UCSD-AML1 (cell line): ENCODE results near the gene LUZP2.
"Not testable (repeated sequence)": the region's sequence is repeated elsewhere in the genome, so short reads cannot be mapped to it uniquely, and the experiment has no call there.

ENCODE experiments used
- DNase-seq: peaks from one replicate; lab custom pipeline; 2025; ENCODE audit not compliant: unreplicated experiment; lab: John Stamatoyannopoulos, UW

The LUZP2 gene

DNA sequence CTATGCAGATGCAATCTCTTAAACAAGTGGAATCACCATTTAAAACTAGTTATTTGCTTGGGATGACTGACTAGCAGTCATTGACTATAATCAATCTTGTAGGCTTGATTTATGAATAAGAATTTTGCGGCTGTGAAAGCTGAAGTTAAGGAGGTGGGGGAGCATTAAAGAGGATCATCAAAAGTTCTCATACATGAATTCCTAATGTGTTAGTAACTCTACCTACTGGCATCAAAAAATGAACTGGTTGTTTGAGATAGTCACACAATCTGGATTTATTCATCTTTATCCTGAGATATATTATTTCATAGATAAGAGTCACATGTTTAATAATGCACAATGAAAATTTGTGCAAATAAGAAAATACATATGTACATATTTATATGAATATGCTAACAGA lies 393.6 kb downstream of the LUZP2 start:
- no peak for DNase-seq

DNA sequence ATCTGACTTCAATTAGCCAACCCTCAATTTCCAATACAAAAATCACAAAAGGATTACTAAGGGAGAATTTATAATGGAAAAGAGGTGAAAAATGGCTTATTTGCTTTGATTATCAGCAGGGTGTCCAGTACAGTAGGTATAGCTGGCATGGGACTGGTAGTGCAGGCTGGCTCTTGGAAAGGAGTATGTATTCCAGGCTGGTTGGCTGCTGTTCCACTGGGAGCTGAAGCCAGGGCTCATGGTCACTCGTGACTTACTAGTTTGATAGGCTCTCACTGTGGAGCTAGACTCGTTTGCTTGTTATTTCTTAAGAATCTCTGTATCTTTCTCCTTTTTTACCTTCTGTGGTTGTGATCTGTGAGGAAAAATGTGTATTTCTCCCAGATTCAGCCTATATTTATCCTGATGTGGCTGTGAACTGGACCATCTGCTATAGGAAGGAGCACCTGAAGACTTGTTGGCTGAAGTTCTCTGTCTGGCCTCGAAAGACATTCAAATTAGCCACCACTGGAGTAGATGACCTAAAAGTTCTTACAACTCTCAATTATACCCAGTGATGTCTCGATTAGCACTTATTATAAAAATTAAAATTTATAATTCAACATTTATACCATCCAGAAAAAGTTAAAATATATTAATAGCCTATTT lies 395.1 kb downstream of the LUZP2 start:
- DNase-seq, result not testable (repeated sequence)

DNA sequence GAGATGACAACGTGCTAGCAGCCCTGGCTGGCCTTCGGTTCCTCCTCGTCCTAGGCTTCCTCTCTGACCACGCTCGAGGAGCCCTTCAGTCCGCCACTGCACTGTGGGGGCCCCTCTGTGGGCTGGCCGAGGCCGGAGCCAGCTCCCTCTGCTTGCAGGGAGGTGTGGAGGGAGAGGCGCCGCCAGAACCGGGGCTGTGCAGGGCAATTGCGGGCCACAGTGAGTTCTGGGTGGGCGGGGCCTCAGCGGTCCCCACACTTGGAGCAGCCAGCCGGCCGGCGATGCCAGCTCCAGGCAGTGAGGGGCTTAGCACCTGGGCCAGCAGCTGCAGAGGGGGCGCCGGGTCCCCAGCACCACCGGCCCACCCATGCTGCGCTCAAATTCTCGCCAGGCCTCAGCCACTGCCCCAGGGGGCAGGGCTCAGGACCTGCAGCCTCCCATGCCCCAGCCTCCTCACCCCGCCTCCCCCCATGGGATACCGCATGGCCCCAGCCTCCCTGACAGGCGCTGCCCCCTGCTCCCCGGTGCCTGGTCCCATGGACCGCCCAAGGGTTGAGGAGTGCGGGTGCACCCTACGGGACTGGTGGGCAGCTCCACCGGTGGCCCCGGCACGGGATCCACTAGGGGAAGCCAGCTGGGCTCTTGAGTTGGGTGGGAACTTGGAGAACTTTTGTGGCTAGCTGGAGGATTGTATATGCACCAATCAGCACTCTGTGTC lies 399.4 kb downstream of the LUZP2 start:
- DNase-seq, result no peak

GRCh38 chr11:24900514-24900913 lies 403.7 kb downstream of the LUZP2 start:
- DNase-seq, result no peak

GRCh38 chr11:24900960-24901549 lies 404.2 kb downstream of the LUZP2 start:
- DNase-seq, result no peak

GRCh38 chr11:24903555-24903954 lies 406.7 kb downstream of the LUZP2 start:
- no peak for DNase-seq

GRCh38 chr11:24925091-24925490 lies 428.2 kb downstream of the LUZP2 start:
- no peak for DNase-seq

DNA sequence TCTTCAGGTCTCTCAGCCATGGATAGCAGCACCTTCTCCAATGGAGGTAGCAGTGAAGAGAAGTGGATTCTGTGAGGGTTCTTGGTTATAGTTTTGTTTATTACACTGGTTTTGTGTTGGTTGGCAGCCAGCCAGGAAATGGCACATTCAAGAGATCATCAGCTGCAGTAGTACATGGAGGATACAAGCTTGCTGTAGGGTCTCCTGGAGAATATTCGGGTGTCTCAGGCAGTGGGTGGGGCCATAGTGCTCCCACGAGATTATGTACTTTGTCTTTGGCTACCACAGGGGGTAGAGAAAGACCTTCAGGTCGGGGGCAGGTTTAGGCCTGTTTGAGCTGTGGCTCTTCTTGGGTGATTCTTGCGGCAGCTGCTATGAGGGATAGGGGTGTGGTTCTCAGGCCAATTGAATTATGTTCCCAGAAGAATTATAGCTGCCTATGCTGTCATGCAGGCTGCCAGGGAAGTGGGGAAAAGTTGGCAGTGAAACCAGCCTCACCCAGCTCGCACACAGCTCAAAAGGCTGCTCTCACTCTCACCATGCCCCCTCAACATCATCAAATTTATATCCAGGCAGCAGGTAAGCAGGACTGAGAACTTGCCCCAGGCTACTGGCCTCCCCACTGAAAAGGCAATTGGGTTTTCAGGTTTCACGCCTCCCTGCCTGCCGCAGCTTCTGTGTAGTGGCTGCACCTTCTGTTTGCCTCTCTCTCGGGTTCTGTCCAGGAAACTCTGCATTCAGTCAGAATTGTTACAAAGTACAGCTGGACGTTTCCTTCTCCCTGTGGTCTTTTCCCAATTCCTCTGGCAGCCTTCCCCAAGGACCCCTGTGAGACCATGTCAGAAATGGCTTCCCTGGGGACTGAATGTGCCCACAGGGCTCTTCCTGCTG lies 435.5 kb downstream of the LUZP2 start:
- no peak for DNase-seq

- no peak for DNase-seq
Observed at GRCh38 chr11:24934733-24935439, 438.0 kb downstream of the LUZP2 start.

GRCh38 chr11:24944891-24945290 lies 448.0 kb downstream of the LUZP2 start:
- no peak for DNase-seq

DNA sequence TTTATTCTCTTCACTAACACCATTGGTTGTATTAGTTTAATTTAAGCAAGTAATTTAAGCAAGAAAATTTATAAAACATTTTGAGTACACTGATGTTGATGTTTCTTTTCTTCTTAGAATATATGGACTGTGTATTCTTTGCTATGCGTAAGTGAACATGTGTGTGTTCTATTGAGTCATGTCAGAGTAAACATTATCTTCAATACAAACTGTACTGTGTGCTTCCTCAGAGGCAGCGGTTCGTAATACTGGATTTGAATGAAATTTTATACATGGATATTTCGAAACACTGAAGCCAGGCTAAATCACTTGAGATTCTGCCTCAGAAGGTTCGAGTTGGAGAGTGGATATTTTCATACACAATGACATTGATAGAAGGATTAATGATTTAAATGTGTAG lies 452.6 kb downstream of the LUZP2 start:
- no peak for DNase-seq

- DNase-seq, result no peak
Observed at GRCh38 chr11:24963852-24964251, 467.0 kb downstream of the LUZP2 start.

DNA sequence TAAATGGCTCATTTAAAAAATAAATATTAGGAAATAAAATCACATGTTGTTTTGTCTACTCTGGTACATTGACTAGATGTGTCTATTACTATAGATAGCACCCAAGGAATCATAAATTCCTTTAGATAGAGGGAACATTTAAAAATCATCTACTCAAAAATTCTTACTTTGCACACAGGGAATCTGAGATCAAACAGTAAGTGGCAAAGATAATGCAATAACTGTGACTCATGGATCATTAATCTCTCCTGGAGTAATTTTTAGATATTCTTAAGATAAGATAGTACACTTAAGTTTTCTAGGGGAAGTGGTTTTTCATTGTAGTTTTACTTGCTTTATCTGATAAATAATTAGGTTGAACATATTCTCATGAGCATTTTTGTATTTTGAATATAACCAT lies 468.9 kb downstream of the LUZP2 start:
- DNase-seq, result no peak

DNA sequence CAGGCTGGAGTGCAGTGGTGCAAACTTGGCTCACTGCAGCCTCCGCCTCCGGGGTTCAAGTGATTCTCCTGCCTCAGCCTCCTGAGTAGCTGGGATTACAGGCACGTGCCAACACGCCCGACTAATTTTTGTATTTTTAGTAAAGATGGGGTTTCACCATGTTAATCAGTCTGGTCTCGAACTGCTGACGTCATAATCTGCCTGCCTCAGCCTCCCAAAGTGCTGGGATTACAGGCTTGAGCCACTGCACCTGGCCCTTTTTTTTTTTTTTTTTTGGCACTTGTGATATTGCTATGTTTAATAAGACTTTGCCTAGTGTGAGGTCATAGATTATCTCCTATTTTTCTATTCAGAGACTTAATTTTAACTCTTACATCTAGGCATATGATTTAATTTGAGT lies 497.1 kb downstream of the LUZP2 start:
- not testable (repeated sequence) for DNase-seq

DNA sequence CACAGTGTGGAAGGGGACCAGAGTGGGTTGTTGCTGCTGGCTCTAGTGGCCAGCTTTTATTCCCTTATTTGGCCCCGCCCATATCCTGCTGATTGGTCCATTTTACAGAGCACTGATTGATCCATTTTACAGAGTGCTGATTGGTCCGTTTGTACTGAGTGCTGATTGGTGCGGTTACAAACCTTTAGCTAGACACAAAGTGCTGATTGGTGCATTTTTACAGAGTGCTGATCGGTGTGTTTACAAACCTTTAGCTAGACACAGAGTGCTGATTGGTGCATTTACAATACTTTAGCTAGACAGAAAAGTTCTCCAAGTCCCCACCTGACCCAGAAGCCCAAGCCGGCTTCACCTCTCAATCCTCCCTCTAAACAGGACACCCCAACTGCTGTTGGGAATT lies 503.1 kb downstream of the LUZP2 start:
- DNase-seq, result not testable (repeated sequence)

- DNase-seq, result no peak
Observed at GRCh38 chr11:25037431-25037830, 540.6 kb downstream of the LUZP2 start.

DNA sequence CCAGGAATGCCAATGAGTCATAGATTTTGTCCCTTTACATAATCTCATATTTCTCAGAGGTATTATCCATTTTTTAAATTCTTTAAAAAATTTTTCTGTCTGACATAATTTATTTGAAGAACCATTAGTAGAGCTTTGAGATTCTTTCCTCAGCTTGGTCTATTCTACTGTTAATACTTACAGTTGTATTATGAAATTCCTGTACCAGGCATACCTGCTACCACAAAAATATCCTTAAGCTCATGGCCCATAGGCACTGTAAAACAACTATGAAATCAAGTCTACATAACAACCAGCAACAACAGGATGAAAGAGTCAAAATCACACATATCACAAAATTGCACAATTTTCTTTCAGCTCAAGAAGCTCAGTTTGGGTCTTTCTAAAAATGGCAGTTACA lies 541.3 kb downstream of the LUZP2 start:
- DNase-seq, result no peak

DNA sequence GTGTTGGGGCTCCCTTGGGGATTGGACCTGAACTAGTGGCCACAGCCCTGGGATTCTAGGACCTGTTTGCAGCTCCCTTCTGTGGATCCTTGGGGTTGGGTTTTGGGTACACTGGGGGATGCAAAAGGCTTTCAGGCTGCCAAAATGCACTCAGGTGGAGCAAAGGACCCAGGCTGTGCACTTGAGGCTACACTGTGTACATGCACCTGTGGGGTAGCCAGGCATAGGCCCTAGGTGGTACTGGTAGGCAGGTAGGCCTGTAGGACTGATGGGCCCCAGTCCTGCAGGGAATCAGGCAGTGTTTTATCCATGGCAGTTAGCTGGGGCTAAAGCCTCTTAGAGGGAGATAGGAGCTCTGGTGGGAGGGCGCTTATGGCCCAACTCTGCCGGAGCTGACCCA lies 542.3 kb downstream of the LUZP2 start:
- no peak for DNase-seq

DNA sequence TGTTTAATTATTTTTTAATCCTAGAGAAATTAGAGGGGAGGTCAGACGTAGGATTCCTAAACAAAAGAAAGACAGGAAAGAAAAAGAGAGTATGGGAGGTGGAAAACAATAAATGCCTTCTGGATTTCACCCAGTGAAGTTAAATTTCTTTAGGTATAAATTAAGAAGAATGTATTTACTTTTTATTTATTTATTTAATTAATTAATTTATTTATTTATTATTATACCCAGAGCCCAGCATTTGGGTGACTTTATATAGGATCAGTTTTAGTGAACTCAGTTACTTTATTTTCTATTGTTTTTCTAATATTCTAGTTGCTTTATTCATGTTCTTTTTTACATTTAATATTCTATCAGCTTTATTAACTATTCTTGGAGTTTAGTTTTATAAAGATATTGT lies 551.8 kb downstream of the LUZP2 start:
- DNase-seq, result no peak

DNA sequence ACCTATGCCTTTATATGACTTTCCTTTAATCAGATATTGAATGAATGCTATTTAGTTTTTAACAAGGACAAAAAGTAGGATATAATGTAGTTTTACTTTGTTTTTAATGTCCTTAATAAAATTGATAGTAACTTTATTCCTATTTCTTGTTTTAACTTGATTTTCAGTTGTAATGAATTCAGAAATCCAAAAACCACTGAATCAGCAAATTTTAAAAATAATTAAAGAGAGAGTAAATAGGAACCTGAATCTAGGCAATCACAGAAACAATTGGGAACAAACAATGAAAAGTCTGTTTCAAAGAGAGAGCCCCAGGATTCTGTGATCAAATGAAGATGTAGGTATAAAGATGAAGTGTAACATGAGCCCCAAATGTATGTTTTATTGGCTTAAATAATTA lies 556.0 kb downstream of the LUZP2 start:
- DNase-seq, result no peak

DNA sequence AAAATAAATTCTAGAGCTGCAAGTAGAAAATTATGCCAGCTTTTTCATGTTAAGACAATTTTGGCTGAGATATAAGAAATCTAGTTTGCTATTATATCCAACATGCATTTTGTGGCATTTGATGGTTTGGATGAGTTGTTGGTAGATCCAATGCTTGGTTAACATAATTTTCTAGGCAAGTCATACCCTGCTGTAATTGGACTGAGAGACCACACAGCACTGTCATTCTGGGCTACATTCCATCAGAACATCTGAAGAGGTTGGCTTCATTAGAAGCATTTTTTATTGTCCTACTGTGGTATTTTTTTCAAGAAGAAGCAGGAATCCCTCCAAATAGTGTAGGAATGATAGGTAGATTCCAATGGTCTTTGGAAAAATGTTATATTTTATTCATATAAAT lies 561.0 kb downstream of the LUZP2 start:
- no peak for DNase-seq
